Colonic mucosa (tissue), 4 donors: ENCODE measurements around the gene TNN. TPM values are rescaled to one million over a fixed set of nuclear protein-coding genes. Genes with fewer than 3 reads are reported as not detected.

Experiments
- DNase-seq: peaks from one replicate; pipeline ENCODE4 v3.0.0-alpha.2; 2020
- H3K27ac ChIP-seq: fragments of 200-600 bp; one replicate; pipeline ENCODE4 v1.8.0; 2021
- H3K27me3 ChIP-seq: fragments of 200-600 bp; one replicate; pipeline ENCODE4 v1.8.0; 2021
- H3K36me3 ChIP-seq: fragments of 200-600 bp; one replicate; pipeline ENCODE4 v1.8.0; 2021
- H3K4me1 ChIP-seq: fragments of 200-600 bp; one replicate; pipeline ENCODE4 v1.8.0; 2021; ENCODE audit warnings: mild to moderate bottlenecking
- H3K4me3 ChIP-seq: fragments of 200-600 bp; one replicate; pipeline ENCODE4 v1.8.0; 2021
- H3K9ac ChIP-seq, 2 donors: one replicate each; pipeline ENCODE4 v1.7.0; 2013; ENCODE audit warnings: control low read depth in 2 of 2, low read depth in 2 of 2, low read length in 2 of 2
- H3K9me3 ChIP-seq: fragments of 200-600 bp; one replicate; pipeline ENCODE4 v1.8.0; 2021
- intact Hi-C: fragments of 100-400 bp; cut with DNase I; formaldehyde crosslinking; loops from one replicate; pipeline ENCODE4 v1.14.1; 2022
- total RNA-seq, 2 donors: library from RNA; stranded (reverse); fragmentation: NEBNext Ultra II Directional in 1 of 2; extraction: Animal tissue kit (Norgen Biotek cat#: 25700) in 1 of 2; gene quantifications; one replicate each; pipeline ENCODE4 v1.2.1, GENCODE V29; 2021
- TF ChIP-seq, protein P1 (sequence below): fragments of 200-600 bp; IDR thresholded peaks from one replicate; pipeline ENCODE4 v1.8.0; 2022; ENCODE audit warnings: antibody characterized with exemption, mild to moderate bottlenecking
- donor health status: healthy.
- donor health status: DM: no; HTN: no; CAD: no.
- donor health status: DM: no; HTN: no; CAD: no.

The TNN gene
- total RNA-seq, 2 donors from 2014 or later, result 0.07 to 0.13 TPM

DNA sequence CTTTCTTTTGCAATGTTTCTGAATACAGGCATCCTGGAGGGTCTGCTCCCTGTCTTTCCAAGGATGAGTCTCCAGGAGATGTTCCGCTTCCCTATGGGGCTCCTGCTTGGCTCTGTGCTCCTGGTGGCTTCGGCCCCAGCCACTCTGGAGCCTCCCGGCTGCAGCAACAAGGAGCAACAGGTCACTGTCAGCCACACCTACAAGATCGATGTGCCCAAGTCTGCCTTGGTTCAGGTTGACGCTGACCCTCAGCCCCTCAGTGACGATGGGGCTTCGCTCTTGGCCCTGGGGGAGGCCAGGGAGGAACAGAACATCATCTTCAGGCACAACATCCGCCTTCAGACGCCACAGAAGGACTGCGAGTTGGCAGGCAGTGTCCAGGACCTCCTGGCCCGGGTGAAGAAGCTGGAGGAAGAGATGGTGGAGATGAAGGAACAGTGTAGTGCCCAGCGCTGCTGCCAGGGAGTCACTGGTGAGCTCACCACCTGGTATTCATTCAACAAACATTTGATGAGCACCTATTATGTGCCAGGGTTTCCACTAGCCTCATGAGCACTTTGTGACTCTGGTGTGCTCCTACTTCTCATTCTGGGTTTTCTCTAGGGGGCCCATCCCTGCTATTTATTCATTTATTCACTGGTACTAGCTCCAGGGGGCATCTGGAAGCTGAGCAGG lies 9.9 kb downstream of the TNN start:
- no peaks in the 10 kb centered on the region for H3K4me1 ChIP-seq
- intact Hi-C loops, result no loop called here
- TF ChIP-seq, protein P1, sequence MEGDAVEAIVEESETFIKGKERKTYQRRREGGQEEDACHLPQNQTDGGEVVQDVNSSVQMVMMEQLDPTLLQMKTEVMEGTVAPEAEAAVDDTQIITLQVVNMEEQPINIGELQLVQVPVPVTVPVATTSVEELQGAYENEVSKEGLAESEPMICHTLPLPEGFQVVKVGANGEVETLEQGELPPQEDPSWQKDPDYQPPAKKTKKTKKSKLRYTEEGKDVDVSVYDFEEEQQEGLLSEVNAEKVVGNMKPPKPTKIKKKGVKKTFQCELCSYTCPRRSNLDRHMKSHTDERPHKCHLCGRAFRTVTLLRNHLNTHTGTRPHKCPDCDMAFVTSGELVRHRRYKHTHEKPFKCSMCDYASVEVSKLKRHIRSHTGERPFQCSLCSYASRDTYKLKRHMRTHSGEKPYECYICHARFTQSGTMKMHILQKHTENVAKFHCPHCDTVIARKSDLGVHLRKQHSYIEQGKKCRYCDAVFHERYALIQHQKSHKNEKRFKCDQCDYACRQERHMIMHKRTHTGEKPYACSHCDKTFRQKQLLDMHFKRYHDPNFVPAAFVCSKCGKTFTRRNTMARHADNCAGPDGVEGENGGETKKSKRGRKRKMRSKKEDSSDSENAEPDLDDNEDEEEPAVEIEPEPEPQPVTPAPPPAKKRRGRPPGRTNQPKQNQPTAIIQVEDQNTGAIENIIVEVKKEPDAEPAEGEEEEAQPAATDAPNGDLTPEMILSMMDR, result no peak
- DNase-seq, result no peak
- no peak overlapping the region for H3K4me3 ChIP-seq
- no peak overlapping the region for H3K9ac ChIP-seq
- no peaks in the 10 kb centered on the region for H3K9me3 ChIP-seq
- no peak overlapping the region for H3K27ac ChIP-seq
- H3K27me3 ChIP-seq, result no peaks in the 10 kb centered on the region
- H3K36me3 ChIP-seq, result no peaks in the 10 kb centered on the region

DNA sequence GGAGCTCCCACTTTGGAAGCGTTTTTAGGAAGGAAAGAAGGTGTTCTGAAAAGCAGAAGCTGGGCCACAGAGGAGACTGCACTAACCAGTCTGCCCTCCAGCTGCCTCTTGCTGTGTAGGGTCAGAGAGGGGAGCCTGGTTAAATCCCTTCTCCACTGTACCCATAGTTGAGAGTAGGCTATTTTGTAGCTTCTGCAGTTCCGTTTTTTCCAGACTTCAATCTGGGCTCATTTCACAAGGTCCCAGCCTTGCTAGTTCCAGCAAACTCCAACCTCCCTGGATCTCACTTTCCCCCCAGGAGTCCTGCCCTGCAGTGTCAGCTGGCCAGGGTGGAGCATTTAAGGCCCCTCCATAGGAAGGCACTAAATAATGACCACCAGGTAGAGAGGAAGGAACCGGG lies 11.0 kb downstream of the TNN start:
- H3K27me3 ChIP-seq, result no peaks in the 10 kb centered on the region
- H3K27ac ChIP-seq, result no peak overlapping the region
- no peaks in the 10 kb centered on the region for H3K9me3 ChIP-seq
- no peak overlapping the region for H3K9ac ChIP-seq
- intact Hi-C loops, result no loop called here
- H3K36me3 ChIP-seq, result no peaks in the 10 kb centered on the region
- TF ChIP-seq, protein P1, result no peak
- no peak overlapping the region for H3K4me3 ChIP-seq
- no peak for DNase-seq
- no peaks in the 10 kb centered on the region for H3K4me1 ChIP-seq

DNA sequence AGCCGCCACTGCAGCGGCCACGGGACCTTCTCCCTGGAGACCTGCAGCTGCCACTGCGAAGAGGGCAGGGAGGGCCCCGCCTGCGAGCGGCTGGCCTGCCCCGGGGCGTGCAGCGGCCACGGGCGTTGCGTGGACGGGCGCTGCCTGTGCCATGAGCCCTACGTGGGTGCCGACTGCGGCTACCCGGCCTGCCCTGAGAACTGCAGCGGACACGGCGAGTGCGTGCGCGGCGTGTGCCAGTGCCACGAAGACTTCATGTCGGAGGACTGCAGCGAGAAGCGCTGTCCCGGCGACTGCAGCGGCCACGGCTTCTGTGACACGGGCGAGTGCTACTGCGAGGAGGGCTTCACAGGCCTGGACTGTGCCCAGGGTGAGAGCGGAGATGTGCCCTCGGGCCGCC lies 11.7 kb downstream of the TNN start:
- TF ChIP-seq, protein P1, result no peak
- H3K27me3 ChIP-seq, result no peaks in the 10 kb centered on the region
- intact Hi-C loops, result no loop called here
- no peaks in the 10 kb centered on the region for H3K36me3 ChIP-seq
- no peaks in the 10 kb centered on the region for H3K4me1 ChIP-seq
- H3K4me3 ChIP-seq, result no peak overlapping the region
- DNase-seq, result no peak
- H3K27ac ChIP-seq, result no peak overlapping the region
- H3K9me3 ChIP-seq, result no peaks in the 10 kb centered on the region
- no peak overlapping the region for H3K9ac ChIP-seq

DNA sequence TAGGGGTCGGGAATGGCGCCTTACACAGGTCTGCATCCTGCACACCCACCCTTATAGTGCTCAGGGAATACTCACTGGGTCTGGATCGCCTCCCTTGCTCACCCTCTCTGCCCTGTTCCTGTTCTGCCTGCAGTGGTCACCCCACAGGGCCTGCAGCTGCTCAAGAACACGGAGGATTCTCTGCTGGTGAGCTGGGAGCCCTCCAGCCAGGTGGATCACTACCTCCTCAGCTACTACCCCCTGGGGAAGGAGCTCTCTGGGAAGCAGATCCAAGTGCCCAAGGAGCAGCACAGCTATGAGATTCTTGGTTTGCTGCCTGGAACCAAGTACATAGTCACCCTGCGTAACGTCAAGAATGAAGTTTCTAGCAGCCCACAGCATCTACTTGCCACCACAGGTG lies 12.4 kb downstream of the TNN start:
- Histone ChIP-seq H3K9me3 (no peaks in the 10 kb centered on the region), H3K36me3 (no peaks in the 10 kb centered on the region), H3K4me3 (no peak overlapping the region), H3K4me1 (no peaks in the 10 kb centered on the region), H3K27me3 (no peaks in the 10 kb centered on the region), H3K9ac (no peak overlapping the region), H3K27ac (no peak overlapping the region)
- TF ChIP-seq, protein P1, result no peak
- no peak for DNase-seq
- intact Hi-C loops, result no loop called here

DNA sequence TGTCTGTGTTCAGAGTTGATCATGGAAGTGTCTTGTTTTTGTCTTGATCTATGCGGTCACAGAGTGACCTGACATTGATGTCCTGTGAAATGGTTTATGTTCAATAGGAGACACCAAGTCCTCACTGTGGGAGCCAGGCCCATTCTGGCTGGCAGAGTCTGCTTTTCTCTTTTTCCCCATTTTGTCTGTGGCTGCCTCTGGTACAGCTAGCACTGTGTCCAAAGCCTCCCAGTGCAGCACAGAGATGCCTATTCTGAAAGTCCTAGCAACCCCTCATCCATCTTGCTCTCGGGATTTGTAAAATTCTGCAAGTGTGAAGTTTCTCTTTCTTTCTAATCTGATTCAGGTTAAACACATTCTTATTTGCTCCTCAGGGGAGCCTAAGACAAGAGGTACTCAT lies 14.3 kb downstream of the TNN start:
- Histone ChIP-seq H3K4me1 (no peaks in the 10 kb centered on the region), H3K9ac (no peak overlapping the region), H3K27me3 (no peaks in the 10 kb centered on the region), H3K4me3 (no peak overlapping the region), H3K27ac (no peak overlapping the region), H3K36me3 (no peaks in the 10 kb centered on the region), H3K9me3 (no peaks in the 10 kb centered on the region)
- TF ChIP-seq, protein P1, result no peak
- DNase-seq, result no peak
- intact Hi-C loops, result no loop called here
